Measurements from ENCODE around the gene PROM1. TPM values are rescaled to one million over a fixed set of nuclear protein-coding genes. Genes with fewer than 3 reads are reported as not detected.

Gene PROM1
- total and polyA plus RNA-seq, 4 donors, result 1.2 to 5.2 (median 3.7) TPM

- TF ChIP-seq, protein P1, sequence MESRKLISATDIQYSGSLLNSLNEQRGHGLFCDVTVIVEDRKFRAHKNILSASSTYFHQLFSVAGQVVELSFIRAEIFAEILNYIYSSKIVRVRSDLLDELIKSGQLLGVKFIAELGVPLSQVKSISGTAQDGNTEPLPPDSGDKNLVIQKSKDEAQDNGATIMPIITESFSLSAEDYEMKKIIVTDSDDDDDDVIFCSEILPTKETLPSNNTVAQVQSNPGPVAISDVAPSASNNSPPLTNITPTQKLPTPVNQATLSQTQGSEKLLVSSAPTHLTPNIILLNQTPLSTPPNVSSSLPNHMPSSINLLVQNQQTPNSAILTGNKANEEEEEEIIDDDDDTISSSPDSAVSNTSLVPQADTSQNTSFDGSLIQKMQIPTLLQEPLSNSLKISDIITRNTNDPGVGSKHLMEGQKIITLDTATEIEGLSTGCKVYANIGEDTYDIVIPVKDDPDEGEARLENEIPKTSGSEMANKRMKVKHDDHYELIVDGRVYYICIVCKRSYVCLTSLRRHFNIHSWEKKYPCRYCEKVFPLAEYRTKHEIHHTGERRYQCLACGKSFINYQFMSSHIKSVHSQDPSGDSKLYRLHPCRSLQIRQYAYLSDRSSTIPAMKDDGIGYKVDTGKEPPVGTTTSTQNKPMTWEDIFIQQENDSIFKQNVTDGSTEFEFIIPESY (IDR thresholded peaks at IDR 0.05), result no peak
- TF ChIP-seq SP1 (IDR thresholded peaks at IDR 0.05), result no peak
- no peak for TF ChIP-seq GABPA (IDR thresholded peaks at IDR 0.05 in 1 of 2, conservative IDR thresholded peaks at IDR 0.05 in 1 of 2)
Observed at GRCh38 chr4:15934259-15934658, 149.6 kb downstream of the PROM1 start (continued).

DNA sequence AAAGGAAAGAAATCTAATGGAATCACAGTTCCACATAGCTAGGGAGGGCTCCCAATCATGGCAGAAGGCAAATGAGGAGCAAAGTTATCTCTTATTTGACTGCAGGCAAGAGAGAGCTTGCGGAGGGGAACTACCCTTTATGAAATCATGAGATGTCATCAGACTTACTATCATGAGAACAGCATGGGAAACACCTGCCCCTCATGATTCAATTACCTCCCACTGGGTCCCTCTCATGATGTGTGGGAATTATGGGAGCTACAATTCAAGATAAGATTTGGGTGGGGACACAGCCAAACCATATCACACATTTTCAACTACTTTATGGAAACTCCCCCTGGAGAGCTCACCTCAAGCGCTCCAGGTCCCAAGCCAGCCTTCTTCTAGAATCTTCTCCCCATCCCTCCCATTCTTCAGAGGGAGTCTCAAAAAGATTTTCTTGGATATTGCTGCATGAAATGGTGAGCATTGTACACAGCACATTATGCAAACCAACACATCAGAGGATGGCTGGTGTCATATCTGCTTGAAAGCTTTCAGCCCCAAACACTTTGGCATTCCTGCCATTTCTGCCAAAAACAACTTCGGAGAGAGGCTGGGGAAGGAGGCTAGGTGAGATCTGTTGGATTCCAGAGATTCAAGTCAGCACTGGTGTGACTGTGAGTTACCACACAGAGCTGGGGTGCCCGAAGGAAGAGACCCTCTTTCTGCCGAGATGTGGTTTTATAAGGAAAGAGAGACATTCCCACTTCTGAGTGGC lies 152.2 kb downstream of the PROM1 start:
- DNase-seq (ENCODE audit: low spot score), result no peak
- 88% methylated on average over 5 of the region's 5 CpGs for WGBS
- no peak overlapping the region for H3K4me3 ChIP-seq (ENCODE audit: low read depth in 1 of 3, low read length in 3 of 3)

GRCh38 chr4:15930314-15930713 lies 153.5 kb downstream of the PROM1 start:
- no peak for DNase-seq (ENCODE audit: low spot score)
- H3K9me3 ChIP-seq (ENCODE audit: control insufficient read depth in 4 of 4, low read length in 3 of 4), result no peaks in the 10 kb centered on the region
- H3K4me3 ChIP-seq (ENCODE audit: low read depth in 1 of 3, low read length in 3 of 3), result no peak overlapping the region
- H3K36me3 ChIP-seq (ENCODE audit: control insufficient read depth in 4 of 4, insufficient read depth in 3 of 4, low read depth in 1 of 4, low read length in 3 of 4), result no peaks in the 10 kb centered on the region
- H3K9ac ChIP-seq (ENCODE audit: low read depth in 1 of 2, low read length in 2 of 2), result no peak overlapping the region
- no peak for TF ChIP-seq FOXA1 (IDR thresholded peaks at IDR 0.05)
- TF ChIP-seq TAF1 (conservative IDR thresholded peaks at IDR 0.05), result no peak
- no peak for TF ChIP-seq RXRA (IDR thresholded peaks at IDR 0.05)
- TF ChIP-seq HNF4G (IDR thresholded peaks at IDR 0.05), result no peak
- no peak for TF ChIP-seq GABPA (IDR thresholded peaks at IDR 0.05 in 1 of 2, conservative IDR thresholded peaks at IDR 0.05 in 1 of 2)
- 83% methylated on average over 7 of the region's 7 CpGs for WGBS
- H3K27me3 ChIP-seq (ENCODE audit: control insufficient read depth in 4 of 4, insufficient read depth in 4 of 4, low read length in 3 of 4), result no peaks in the 10 kb centered on the region
- no peak overlapping the region for H3K27ac ChIP-seq (ENCODE audit: low read depth in 1 of 2, low read length in 2 of 2)
- H3K4me1 ChIP-seq (ENCODE audit: control insufficient read depth in 4 of 4, insufficient read depth in 4 of 4, low read length in 3 of 4), result no peaks in the 10 kb centered on the region

More for the DNA sequence above, 152.2 kb downstream of the PROM1 start:
- Histone ChIP-seq H3K27ac (ENCODE audit: low read depth in 1 of 2, low read length in 2 of 2) (no peak overlapping the region), H3K9me3 (ENCODE audit: control insufficient read depth in 4 of 4, low read length in 3 of 4) (no peaks in the 10 kb centered on the region), H3K36me3 (ENCODE audit: control insufficient read depth in 4 of 4, insufficient read depth in 3 of 4, low read depth in 1 of 4, low read length in 3 of 4) (no peaks in the 10 kb centered on the region), H3K27me3 (ENCODE audit: control insufficient read depth in 4 of 4, insufficient read depth in 4 of 4, low read length in 3 of 4) (peaks cover 0 to 4% (median 0%) of the 10 kb centered on the region in 4 donors), H3K4me1 (ENCODE audit: control insufficient read depth in 4 of 4, insufficient read depth in 4 of 4, low read length in 3 of 4) (no peaks in the 10 kb centered on the region), H3K9ac (ENCODE audit: low read depth in 1 of 2, low read length in 2 of 2) (no peak overlapping the region)
- TF ChIP-seq, protein P2, sequence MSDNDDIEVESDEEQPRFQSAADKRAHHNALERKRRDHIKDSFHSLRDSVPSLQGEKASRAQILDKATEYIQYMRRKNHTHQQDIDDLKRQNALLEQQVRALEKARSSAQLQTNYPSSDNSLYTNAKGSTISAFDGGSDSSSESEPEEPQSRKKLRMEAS (IDR thresholded peaks at IDR 0.05), result no peak
- TF ChIP-seq EGR1 (IDR thresholded peaks at IDR 0.05; ENCODE audit: low read depth in 2 of 2) (no peak), RXRA (IDR thresholded peaks at IDR 0.05) (no peak)

DNA sequence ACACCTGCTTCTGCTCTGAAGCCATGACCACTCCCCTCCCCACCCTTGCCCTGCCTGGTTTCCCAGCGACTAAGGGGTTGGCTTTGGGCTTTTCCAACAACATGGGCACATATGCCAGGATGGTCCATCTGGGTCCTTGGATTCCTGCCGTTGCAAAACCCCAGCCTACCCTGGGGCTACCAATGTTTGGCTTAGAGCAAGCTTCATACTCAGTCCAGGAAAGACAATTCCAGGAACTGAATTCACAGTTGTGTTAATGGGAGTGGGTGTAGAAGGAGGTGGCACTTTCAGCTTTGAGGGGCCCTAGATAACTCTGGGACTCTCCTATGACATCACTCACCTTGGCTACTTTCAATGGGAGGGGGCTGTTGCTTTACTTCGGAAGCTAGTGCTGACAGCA lies 154.3 kb downstream of the PROM1 start:
- no peak for DNase-seq (ENCODE audit: low spot score)
- Histone ChIP-seq H3K9me3 (ENCODE audit: control insufficient read depth in 4 of 4, low read length in 3 of 4) (no peaks in the 10 kb centered on the region), H3K4me1 (ENCODE audit: control insufficient read depth in 4 of 4, insufficient read depth in 4 of 4, low read length in 3 of 4) (no peaks in the 10 kb centered on the region), H3K36me3 (ENCODE audit: control insufficient read depth in 4 of 4, insufficient read depth in 3 of 4, low read depth in 1 of 4, low read length in 3 of 4) (no peaks in the 10 kb centered on the region), H3K4me3 (ENCODE audit: low read depth in 1 of 3, low read length in 3 of 3) (no peak overlapping the region), H3K9ac (ENCODE audit: low read depth in 1 of 2, low read length in 2 of 2) (no peak overlapping the region), H3K27me3 (ENCODE audit: control insufficient read depth in 4 of 4, insufficient read depth in 4 of 4, low read length in 3 of 4) (no peaks in the 10 kb centered on the region), H3K27ac (ENCODE audit: low read depth in 1 of 2, low read length in 2 of 2) (no peak overlapping the region)
- 65% methylated on average over 3 of the region's 3 CpGs for whole genome bisulfite sequencing
- TF ChIP-seq HNF4G (IDR thresholded peaks at IDR 0.05) (no peak), FOXA2 (IDR thresholded peaks at IDR 0.05) (no peak), YY1 (IDR thresholded peaks at IDR 0.05) (no peak), RAD21 (IDR thresholded peaks at IDR 0.05) (no peak), JUND (IDR thresholded peaks at IDR 0.05) (no peak)
- TF ChIP-seq, protein P3, sequence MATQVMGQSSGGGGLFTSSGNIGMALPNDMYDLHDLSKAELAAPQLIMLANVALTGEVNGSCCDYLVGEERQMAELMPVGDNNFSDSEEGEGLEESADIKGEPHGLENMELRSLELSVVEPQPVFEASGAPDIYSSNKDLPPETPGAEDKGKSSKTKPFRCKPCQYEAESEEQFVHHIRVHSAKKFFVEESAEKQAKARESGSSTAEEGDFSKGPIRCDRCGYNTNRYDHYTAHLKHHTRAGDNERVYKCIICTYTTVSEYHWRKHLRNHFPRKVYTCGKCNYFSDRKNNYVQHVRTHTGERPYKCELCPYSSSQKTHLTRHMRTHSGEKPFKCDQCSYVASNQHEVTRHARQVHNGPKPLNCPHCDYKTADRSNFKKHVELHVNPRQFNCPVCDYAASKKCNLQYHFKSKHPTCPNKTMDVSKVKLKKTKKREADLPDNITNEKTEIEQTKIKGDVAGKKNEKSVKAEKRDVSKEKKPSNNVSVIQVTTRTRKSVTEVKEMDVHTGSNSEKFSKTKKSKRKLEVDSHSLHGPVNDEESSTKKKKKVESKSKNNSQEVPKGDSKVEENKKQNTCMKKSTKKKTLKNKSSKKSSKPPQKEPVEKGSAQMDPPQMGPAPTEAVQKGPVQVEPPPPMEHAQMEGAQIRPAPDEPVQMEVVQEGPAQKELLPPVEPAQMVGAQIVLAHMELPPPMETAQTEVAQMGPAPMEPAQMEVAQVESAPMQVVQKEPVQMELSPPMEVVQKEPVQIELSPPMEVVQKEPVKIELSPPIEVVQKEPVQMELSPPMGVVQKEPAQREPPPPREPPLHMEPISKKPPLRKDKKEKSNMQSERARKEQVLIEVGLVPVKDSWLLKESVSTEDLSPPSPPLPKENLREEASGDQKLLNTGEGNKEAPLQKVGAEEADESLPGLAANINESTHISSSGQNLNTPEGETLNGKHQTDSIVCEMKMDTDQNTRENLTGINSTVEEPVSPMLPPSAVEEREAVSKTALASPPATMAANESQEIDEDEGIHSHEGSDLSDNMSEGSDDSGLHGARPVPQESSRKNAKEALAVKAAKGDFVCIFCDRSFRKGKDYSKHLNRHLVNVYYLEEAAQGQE (IDR thresholded peaks at IDR 0.05), result no peak
- TF ChIP-seq, protein P4, sequence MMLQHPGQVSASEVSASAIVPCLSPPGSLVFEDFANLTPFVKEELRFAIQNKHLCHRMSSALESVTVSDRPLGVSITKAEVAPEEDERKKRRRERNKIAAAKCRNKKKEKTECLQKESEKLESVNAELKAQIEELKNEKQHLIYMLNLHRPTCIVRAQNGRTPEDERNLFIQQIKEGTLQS (IDR thresholded peaks at IDR 0.05), result no peak
- TF ChIP-seq, protein P5, sequence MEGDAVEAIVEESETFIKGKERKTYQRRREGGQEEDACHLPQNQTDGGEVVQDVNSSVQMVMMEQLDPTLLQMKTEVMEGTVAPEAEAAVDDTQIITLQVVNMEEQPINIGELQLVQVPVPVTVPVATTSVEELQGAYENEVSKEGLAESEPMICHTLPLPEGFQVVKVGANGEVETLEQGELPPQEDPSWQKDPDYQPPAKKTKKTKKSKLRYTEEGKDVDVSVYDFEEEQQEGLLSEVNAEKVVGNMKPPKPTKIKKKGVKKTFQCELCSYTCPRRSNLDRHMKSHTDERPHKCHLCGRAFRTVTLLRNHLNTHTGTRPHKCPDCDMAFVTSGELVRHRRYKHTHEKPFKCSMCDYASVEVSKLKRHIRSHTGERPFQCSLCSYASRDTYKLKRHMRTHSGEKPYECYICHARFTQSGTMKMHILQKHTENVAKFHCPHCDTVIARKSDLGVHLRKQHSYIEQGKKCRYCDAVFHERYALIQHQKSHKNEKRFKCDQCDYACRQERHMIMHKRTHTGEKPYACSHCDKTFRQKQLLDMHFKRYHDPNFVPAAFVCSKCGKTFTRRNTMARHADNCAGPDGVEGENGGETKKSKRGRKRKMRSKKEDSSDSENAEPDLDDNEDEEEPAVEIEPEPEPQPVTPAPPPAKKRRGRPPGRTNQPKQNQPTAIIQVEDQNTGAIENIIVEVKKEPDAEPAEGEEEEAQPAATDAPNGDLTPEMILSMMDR (IDR thresholded peaks at IDR 0.05; ENCODE audit: low read depth, low read length, missing input control), result no peak
